Measurements from ENCODE around the gene CYP26B1.

The CYP26B1 gene

GRCh38 chr2:72128059-72128842 lies 19.4 kb downstream of the CYP26B1 start:
- DNase-seq, result no peak

GRCh38 chr2:72127401-72128058 lies 20.1 kb downstream of the CYP26B1 start:
- DNase-seq, result no peak

- no peak for DNase-seq
These were observed 21.2 kb downstream of the CYP26B1 start for GRCh38 chr2:72126186-72127100.

- DNase-seq, result no peak
These were observed 23.3 kb downstream of the CYP26B1 start for GRCh38 chr2:72124376-72124775.

- DNase-seq, result no peak
These were observed 26.5 kb downstream of the CYP26B1 start for GRCh38 chr2:72121153-72121552.

- DNase-seq, result no peak
These were observed 28.7 kb downstream of the CYP26B1 start for GRCh38 chr2:72118951-72119350.

GRCh38 chr2:72118386-72118785 lies 29.3 kb downstream of the CYP26B1 start:
- no peak for DNase-seq

- no peak for DNase-seq
These were observed 29.9 kb downstream of the CYP26B1 start for GRCh38 chr2:72117718-72118117.

- no peak for DNase-seq
These were observed 30.6 kb downstream of the CYP26B1 start for GRCh38 chr2:72117029-72117428.

GRCh38 chr2:72116081-72116533 lies 31.6 kb downstream of the CYP26B1 start:
- no peak for DNase-seq

- DNase-seq, result no peak
These were observed 32.3 kb downstream of the CYP26B1 start for GRCh38 chr2:72115110-72116080.

- no peak for DNase-seq
These were observed 33.0 kb downstream of the CYP26B1 start for GRCh38 chr2:72114693-72115051.

- DNase-seq, result no peak
These were observed 33.6 kb downstream of the CYP26B1 start for GRCh38 chr2:72113847-72114692.

- DNase-seq, result no peak
These were observed 34.4 kb downstream of the CYP26B1 start for GRCh38 chr2:72112981-72113846.

- no peak for DNase-seq
These were observed 35.3 kb downstream of the CYP26B1 start for GRCh38 chr2:72112401-72112800.

GRCh38 chr2:72111061-72111460 lies 36.6 kb downstream of the CYP26B1 start:
- no peak for DNase-seq

GRCh38 chr2:72109904-72110303 lies 37.8 kb downstream of the CYP26B1 start:
- DNase-seq, result no peak

GRCh38 chr2:72109291-72109690 lies 38.4 kb downstream of the CYP26B1 start:
- DNase-seq, result no peak

- DNase-seq, result no peak
These were observed 39.5 kb downstream of the CYP26B1 start for GRCh38 chr2:72108121-72108520.

- no peak for DNase-seq
These were observed 40.7 kb downstream of the CYP26B1 start for GRCh38 chr2:72106978-72107377.

All from stimulated activated CD4-positive, alpha-beta T cell treated with anti-CD3 and anti-CD28 coated beads, Interleukin-4, amount 100 ng/mL, for 1 hour (primary cell).